HPDE6-E6E7 (cell line): ENCODE results near the gene CDC42EP4.

ENCODE experiments used
- DNase-seq: peaks from one replicate; pipeline ENCODE4 v3.0.0; 2011; ENCODE audit warnings: missing footprints; ENCODE audit errors: extremely low spot score

Gene CDC42EP4, protein sequence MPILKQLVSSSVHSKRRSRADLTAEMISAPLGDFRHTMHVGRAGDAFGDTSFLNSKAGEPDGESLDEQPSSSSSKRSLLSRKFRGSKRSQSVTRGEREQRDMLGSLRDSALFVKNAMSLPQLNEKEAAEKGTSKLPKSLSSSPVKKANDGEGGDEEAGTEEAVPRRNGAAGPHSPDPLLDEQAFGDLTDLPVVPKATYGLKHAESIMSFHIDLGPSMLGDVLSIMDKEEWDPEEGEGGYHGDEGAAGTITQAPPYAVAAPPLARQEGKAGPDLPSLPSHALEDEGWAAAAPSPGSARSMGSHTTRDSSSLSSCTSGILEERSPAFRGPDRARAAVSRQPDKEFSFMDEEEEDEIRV

DNA sequence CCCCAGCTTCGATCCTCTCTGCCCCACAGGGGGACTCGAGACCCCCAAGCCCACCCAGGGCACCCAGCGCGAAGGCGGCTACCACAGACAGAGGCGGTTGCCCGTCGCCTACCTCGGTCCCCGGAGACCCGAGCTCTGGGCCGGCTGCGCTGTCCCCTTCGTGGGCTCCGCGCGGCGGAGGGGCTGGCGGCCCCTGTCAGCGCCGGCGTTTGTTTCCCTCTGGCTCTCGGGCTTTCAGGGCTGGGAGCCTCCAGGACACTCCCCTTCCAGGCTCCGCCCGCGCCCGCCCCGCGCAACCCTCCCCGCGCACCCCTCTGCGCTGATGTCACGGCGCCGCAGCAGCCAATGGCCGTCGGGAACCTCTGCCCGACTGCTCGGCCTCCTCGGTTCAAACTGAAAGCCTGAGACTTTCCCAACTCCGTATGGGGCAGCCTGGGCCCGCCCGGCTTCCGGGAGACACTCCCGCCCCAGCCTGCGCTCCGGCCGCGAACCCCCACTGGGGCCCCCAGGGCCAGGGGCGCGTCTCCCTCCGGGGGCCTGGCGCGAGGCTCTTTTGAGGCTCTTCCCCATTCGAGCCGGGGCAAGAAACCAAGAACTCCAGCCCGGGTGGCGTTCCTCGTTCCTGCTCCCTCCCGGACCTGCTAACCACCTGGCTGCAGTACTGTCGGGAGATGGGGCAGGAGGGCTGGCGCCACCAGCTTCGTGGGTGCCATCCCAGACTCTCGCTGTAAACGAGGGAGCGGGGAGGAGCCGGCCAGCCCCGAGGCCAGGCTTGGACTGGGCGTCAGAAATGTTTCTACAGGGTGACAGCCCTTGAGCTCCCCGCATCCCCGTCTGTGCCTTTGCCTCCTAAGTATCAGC, at the start of gene CDC42EP4:
Gene CDC42EP4, minus strand, starts transcription at position 221 of the 861 bp plus-strand sequence. CDS start 25,501 bp downstream, outside the sequence.
- DNase-seq = peak; percentile 87

GRCh38 chr17:73360961-73361761, 49.4 kb upstream of the CDC42EP4 start:
- DNase-seq = no peak

DNA sequence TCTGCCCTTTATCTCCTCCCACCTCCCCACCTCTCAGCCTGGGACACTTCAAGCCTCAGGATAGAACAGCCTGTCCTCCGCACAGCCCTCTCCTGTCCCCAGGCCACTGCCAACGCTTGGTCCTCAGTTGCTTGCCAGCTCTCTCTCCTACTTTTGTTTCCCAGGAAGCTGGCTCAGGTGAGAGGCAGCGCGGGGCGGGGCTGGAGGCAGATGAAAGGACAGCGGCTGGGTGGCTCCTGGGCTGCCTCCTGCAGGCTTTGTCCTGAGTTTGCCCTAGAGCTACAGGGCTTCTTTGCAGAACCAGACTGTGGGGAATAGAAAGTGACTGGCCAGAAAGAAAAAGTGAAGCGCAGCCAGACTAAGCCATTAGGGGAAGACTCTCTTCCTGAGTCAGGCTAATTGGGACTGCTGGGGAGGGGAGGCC, 48.2 kb upstream of the CDC42EP4 start:
- peak; percentile 72 for DNase-seq

GRCh38 chr17:73359352-73359751, 47.6 kb upstream of the CDC42EP4 start:
- no peak for DNase-seq

- DNase-seq = no peak
Measured at GRCh38 chr17:73358668-73359067, 46.9 kb upstream of the CDC42EP4 start.

GRCh38 chr17:73357981-73358380, 46.2 kb upstream of the CDC42EP4 start:
- no peak for DNase-seq

- no peak for DNase-seq
Measured at GRCh38 chr17:73357318-73357717, 45.5 kb upstream of the CDC42EP4 start.

DNA sequence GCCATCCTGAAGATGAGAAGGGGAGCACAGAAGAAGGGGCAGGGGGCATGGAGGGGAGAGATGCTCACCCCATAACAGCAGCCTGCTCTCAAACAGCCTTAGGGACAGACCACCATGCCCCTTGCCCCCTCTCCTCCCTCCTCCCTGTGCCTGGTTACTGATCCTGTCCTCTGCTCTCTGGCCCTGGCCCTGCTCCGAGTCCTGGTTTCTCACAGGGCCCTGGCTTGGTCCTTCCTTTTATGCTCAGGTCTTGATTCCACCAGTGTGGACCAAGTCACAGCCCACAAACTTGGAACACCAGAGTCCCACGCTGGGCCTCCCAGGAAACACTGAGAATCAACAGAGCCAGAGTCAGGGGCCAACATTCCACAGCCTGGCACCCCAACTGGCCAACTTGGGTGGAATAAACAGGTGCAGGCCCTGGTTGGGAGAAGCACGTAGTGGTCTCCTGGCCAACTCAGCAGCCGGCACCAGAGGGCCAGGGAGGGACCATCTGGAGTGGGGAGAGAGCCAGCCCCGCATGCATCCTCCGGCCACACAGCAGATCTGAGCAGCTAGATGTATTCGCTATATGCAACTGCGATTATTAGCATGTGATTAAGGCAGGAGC, 44.9 kb upstream of the CDC42EP4 start:
- no peak for DNase-seq

- no peak for DNase-seq
Measured at GRCh38 chr17:73354423-73355284, 42.9 kb upstream of the CDC42EP4 start.

DNA sequence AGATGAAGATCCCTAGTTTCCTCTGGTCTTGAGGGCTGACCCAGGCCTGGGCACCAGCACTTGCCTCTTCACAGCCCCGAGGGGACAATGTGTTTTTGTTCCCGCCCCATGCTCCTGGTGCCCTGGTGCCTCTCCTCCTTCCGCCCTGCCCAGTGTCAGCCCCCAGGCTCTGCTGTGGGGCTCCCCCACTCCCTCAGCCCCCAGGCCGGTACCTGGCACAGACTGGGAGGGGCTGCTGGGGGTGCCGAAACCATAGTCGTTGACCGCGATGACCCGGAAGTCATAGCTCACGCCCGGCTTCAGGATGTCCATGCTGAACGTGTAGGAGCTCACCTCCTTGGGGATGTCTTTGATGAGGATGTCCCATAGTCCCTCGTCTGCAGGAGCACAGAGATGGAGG, 40.5 kb upstream of the CDC42EP4 start:
- DNase-seq = no peak

GRCh38 chr17:73351764-73352163, 40.0 kb upstream of the CDC42EP4 start:
- no peak for DNase-seq

GRCh38 chr17:73350864-73351263, 39.1 kb upstream of the CDC42EP4 start:
- DNase-seq = no peak

DNA sequence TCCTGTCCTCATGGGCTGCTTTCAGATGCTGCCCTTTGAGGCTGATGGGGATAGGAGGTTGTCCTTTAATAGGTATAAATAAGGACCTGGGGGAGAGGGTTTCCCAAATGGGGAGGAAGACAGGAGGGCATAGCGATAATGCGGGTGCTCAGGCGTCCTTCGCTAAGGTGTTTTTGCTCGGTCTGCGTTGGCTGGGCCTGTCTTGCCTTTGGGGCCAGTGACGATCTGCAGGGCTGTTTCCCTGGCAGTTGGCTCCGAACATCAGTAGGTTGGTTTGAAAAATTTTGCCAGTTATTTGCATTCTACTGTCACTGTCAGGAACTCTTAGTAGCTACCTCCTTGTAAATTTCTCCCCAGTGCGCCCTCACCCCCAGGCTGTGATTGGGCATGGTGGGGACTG, 37.8 kb upstream of the CDC42EP4 start:
- no peak for DNase-seq

- no peak for DNase-seq
Measured at GRCh38 chr17:73349138-73349537, 37.3 kb upstream of the CDC42EP4 start.

- DNase-seq = no peak
Measured at GRCh38 chr17:73348829-73349095, 37.0 kb upstream of the CDC42EP4 start.

- DNase-seq = no peak
Measured at GRCh38 chr17:73348018-73348828, 36.4 kb upstream of the CDC42EP4 start.

- no peak for DNase-seq
Measured at GRCh38 chr17:73347351-73347750, 35.5 kb upstream of the CDC42EP4 start.

DNA sequence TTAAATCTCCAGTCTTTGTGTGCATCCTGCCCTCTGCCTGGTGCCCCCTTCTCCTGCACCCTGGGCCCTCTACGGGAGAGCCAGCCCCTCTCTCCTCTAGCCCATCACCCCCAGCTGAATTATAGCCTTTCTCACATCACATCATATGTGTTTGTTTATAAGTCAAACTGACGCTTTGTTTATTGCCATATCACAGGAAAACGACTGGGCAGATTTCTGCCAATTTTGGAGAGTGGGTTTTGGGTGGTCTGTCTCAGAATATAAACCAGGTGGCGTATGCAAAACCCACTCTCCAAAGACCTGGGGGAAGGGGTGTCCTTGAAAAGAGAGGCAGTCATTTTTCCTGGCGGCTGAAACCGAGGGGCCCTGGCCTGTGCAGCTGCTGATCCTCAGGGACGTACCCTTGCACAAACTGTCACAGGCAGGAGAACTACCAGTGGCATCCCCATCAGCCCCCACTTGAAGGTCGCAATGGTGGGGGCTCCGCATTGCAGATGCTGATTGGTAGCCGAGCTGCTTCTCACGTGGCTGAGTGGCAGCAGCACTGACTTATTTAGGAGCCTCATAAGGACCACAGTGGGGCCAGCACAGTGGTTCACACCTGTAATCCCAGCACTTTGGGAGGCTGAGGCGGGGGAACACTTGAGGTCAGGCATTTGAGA, 34.8 kb upstream of the CDC42EP4 start:
- no peak for DNase-seq

DNA sequence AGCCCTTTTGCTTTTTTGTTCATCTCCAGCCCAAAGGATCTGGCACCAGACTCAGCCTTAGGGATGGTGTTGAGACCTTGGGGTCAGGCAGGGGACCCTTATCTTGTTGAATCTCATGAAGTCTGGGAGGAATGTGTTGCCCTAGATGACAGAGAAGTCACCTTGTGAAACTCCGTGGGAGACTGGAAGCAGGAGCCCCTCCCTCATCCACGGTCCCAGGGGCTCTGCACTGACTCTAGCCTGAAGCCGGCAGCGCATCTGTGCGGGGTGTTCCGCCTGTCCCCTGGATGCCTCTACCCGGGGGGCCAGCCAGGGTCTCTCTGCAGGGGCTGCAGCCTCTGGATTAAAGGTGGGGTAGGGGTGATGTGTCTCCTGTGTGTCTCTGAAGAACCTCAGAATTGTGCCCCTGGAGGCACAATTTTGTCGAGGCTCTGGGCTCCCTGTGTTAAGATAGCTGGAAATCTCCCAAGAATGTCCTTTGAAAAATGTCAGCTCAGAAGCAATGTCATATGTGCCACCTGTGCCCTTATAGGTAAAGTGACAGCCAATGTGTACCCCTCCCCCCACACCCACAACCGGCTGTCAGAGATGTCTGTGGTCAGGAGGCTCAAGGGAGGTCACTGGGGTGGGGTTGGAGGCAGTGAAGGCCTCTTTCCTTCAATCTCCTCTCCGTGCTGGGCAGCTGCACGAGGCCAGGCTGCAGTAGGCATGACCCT, 32.1 kb upstream of the CDC42EP4 start:
- DNase-seq = no peak
